Smooth muscle cell (in vitro differentiated cells): ENCODE data around the gene RRP8. TPM values are rescaled to one million over a fixed set of nuclear protein-coding genes. Genes with fewer than 3 reads are reported as not detected.

Experiments
- DNase-seq: peaks from one replicate; lab custom pipeline; 2025; ENCODE audit not compliant: unreplicated experiment; lab: John Stamatoyannopoulos, UW
- H2AFZ ChIP-seq: fragments of 200-600 bp; sonication (generic); 2 replicates; pipeline ENCODE4 v1.6.0; 2016; ENCODE audit warnings: antibody characterized with exemption, low read depth, mild to moderate bottlenecking
- H3F3A ChIP-seq: fragments of 200-600 bp; sonication (generic); 2 replicates; pipeline ENCODE4 v1.6.0; 2017; ENCODE audit warnings: antibody characterized with exemption, low read depth
- H3K27ac ChIP-seq: fragments of 200-600 bp; sonication (generic); 2 replicates; pipeline ENCODE4 v1.5.1; 2016; ENCODE audit warnings: low read depth, mild to moderate bottlenecking
- H3K27me3 ChIP-seq: fragments of 200-600 bp; sonication (generic); 2 replicates; pipeline ENCODE4 v1.6.1; 2016; ENCODE audit warnings: low read depth, mild to moderate bottlenecking
- H3K36me3 ChIP-seq: fragments of 200-600 bp; sonication (generic); 2 replicates; pipeline ENCODE4 v1.5.1; 2016; ENCODE audit warnings: low read depth
- H3K4me1 ChIP-seq: fragments of 200-600 bp; sonication (generic); 2 replicates; pipeline ENCODE4 v1.5.1; 2016; ENCODE audit warnings: low read depth
- H3K4me2 ChIP-seq: fragments of 200-600 bp; sonication (generic); 2 replicates; pipeline ENCODE4 v1.6.0; 2016; ENCODE audit warnings: mild to moderate bottlenecking
- H3K4me3 ChIP-seq: fragments of 200-600 bp; sonication (generic); 2 replicates; pipeline ENCODE4 v1.5.1; 2016; ENCODE audit warnings: mild to moderate bottlenecking
- H3K79me2 ChIP-seq: fragments of 200-600 bp; sonication (generic); 2 replicates; pipeline ENCODE4 v1.6.0; 2016; ENCODE audit warnings: low read depth, mild to moderate bottlenecking
- H3K9ac ChIP-seq: fragments of 200-600 bp; sonication (generic); 2 replicates; pipeline ENCODE4 v1.6.0; 2016; ENCODE audit warnings: low read depth
- H3K9me3 ChIP-seq: fragments of 200-600 bp; sonication (generic); replicated peaks from 2 replicates; pipeline ENCODE4 v1.5.1; 2016; ENCODE audit warnings: low read depth
- H4K20me1 ChIP-seq: fragments of 200-600 bp; sonication (generic); 2 replicates; pipeline ENCODE4 v1.6.0; 2016; ENCODE audit warnings: low read depth
- CTCF ChIP-seq: fragments of 200-600 bp; sonication (generic); IDR thresholded peaks from 2 replicates; pipeline ENCODE4 v1.5.1; 2017; ENCODE audit warnings: borderline replicate concordance, mild to moderate bottlenecking, antibody characterized with exemption; ENCODE audit not compliant: insufficient read depth, poor library complexity, severe bottlenecking
- WGBS: methylation state at CpG from one replicate; pipeline ENCODE4 v1.1.7; 2016; ENCODE audit warnings: low lambda C conversion rate; 5-methylcytosine and 5-hydroxymethylcytosine counted together
- polyA plus RNA-seq: library from polyadenylated mRNA; unstranded; fragments of >200 nt; fragmentation: Nextera tagmentation; extraction: Ambion mirVana; gene quantifications from 2 replicates; pipeline ENCODE4 v1.2.1, GENCODE V29; 2016
- total RNA-seq: library from RNA; depleted of rRNA; stranded (reverse); fragments of >200 nt; gene quantifications from 2 replicates; pipeline ENCODE4 v1.2.3, GENCODE V29; 2014

RRP8 gene
- total and polyA plus RNA-seq, 2 experiments from 2014 or later, result 10.2 to 24.9 TPM

GRCh38 chr11:6637871-6638270 lies 34.5 kb upstream of the RRP8 start:
- Histone ChIP-seq H4K20me1 (peaks cover 59% of the 10 kb centered on the region), H3K4me1 (no peaks in the 10 kb centered on the region), H3F3A (no peaks in the 10 kb centered on the region), H3K27me3 (no peaks in the 10 kb centered on the region), H3K36me3 (no peaks in the 10 kb centered on the region), H3K9me3 (no peaks in the 10 kb centered on the region), H3K79me2 (peaks cover 15% of the 10 kb centered on the region), H3K27ac (no peak overlapping the region), H3K4me3 (no peak overlapping the region), H3K4me2 (no peak overlapping the region), H3K9ac (no peak overlapping the region), H2AFZ (no peak overlapping the region)
- DNase-seq, result no peak
- TF ChIP-seq CTCF, result no peak
- WGBS, result 53% methylated on average over 3 of the region's 3 CpGs

GRCh38 chr11:6636480-6636879 lies 33.1 kb upstream of the RRP8 start:
- H2AFZ ChIP-seq, result no peak overlapping the region
- no peaks in the 10 kb centered on the region for H3K4me1 ChIP-seq
- H3K4me3 ChIP-seq, result no peak overlapping the region
- no peak overlapping the region for H3K9ac ChIP-seq
- H3K27ac ChIP-seq, result no peak overlapping the region
- no peaks in the 10 kb centered on the region for H3K9me3 ChIP-seq
- peaks cover 50% of the 10 kb centered on the region for H4K20me1 ChIP-seq
- TF ChIP-seq CTCF, result no peak
- 70% methylated on average over 3 of the region's 3 CpGs for WGBS
- peaks cover 15% of the 10 kb centered on the region for H3K79me2 ChIP-seq
- DNase-seq, result no peak
- H3K27me3 ChIP-seq, result no peaks in the 10 kb centered on the region
- H3K4me2 ChIP-seq, result no peak overlapping the region
- no peaks in the 10 kb centered on the region for H3K36me3 ChIP-seq
- H3F3A ChIP-seq, result no peaks in the 10 kb centered on the region

DNA sequence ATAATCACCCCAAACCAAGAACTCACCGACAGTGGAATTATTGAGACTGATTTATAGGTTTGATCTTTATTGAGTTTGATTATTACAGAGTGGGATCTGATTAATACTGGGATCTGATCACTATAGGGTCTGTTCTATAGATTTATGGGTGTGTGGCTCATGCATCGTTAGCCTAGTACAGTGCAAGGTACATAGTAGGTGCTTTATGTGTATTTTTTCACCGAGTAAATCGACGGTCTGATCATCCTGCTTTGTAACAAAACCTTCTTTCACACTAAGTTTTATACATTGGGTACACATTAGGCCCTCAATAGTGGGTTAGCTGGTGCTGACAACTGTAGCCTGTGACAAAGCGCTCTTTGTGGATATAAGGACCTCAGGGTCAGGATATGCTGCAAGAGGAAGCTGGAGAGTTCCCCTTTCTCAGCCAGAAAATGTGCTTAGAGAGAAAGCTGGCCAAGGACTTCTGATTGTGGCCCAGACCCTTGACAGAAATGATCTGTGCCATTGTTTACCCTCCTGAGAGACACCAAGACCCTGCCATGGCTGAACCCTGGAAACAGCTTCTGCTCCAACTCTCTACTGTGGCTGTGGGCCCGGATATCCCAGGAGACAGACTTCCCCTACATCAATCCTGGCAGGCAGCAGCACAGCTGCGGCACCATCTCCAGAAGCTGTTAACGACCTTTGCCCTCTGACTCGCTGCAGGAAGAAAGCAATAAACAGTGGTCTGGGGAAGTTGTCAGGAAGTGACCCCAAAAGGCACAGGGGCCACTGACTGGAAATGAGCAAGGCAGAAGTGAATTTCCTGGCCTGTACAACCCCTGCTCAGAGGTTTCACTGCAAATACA lies 31.9 kb upstream of the RRP8 start:
- Histone ChIP-seq H3K4me2 (no peak overlapping the region), H3F3A (no peaks in the 10 kb centered on the region), H3K9ac (no peak overlapping the region), H3K79me2 (peaks cover 15% of the 10 kb centered on the region), H3K4me1 (no peaks in the 10 kb centered on the region), H3K36me3 (no peaks in the 10 kb centered on the region), H3K4me3 (no peak overlapping the region), H3K9me3 (no peaks in the 10 kb centered on the region), H3K27ac (no peak overlapping the region), H4K20me1 (peaks cover 45% of the 10 kb centered on the region), H3K27me3 (no peaks in the 10 kb centered on the region), H2AFZ (no peak overlapping the region)
- DNase-seq, result no peak
- no peak for TF ChIP-seq CTCF
- 74% methylated on average over 10 of the region's 10 CpGs for WGBS

DNA sequence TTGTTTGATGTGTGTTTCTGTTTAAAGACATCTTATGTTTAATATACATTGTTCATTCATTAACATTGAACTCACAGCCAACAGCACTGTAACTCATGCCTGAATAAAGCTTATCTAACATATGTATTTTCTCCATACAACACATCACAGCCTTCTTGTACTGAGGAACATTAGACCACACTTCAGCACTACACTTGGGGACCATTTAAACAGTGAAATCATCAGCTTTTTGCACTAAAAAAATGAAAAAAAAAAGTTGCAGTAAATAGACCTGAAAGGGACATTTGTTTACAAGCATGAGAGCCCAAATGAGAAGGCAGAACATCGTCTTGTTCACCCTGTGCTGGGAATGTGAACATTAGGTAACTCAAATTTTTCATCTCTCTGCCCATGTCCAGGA lies 31.1 kb upstream of the RRP8 start:
- H2AFZ ChIP-seq, result no peak overlapping the region
- H3K27me3 ChIP-seq, result no peaks in the 10 kb centered on the region
- no peak overlapping the region for H3K4me2 ChIP-seq
- H3K27ac ChIP-seq, result no peak overlapping the region
- no peaks in the 10 kb centered on the region for H3K36me3 ChIP-seq
- no peaks in the 10 kb centered on the region for H3F3A ChIP-seq
- H3K79me2 ChIP-seq, result peaks cover 15% of the 10 kb centered on the region
- no peak overlapping the region for H3K9ac ChIP-seq
- H4K20me1 ChIP-seq, result peaks cover 37% of the 10 kb centered on the region
- H3K4me3 ChIP-seq, result no peak overlapping the region
- no peaks in the 10 kb centered on the region for H3K9me3 ChIP-seq
- TF ChIP-seq CTCF, result no peak
- no peaks in the 10 kb centered on the region for H3K4me1 ChIP-seq
- WGBS, result 86% methylated on average over 1 of the region's 1 CpG
- no peak for DNase-seq
